Putamen (tissue), 1 donor: ENCODE results near the gene SMIM11.
"Not testable (repeated sequence)": the region's sequence is repeated elsewhere in the genome, so short reads cannot be mapped to it uniquely, and the experiment has no call there.

Source experiments
- DNase-seq: peaks from one replicate; pipeline ENCODE4 v3.0.0-alpha.2; 2016; ENCODE audit warnings: low spot score

The SMIM11 gene, protein sequence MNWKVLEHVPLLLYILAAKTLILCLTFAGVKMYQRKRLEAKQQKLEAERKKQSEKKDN

DNA sequence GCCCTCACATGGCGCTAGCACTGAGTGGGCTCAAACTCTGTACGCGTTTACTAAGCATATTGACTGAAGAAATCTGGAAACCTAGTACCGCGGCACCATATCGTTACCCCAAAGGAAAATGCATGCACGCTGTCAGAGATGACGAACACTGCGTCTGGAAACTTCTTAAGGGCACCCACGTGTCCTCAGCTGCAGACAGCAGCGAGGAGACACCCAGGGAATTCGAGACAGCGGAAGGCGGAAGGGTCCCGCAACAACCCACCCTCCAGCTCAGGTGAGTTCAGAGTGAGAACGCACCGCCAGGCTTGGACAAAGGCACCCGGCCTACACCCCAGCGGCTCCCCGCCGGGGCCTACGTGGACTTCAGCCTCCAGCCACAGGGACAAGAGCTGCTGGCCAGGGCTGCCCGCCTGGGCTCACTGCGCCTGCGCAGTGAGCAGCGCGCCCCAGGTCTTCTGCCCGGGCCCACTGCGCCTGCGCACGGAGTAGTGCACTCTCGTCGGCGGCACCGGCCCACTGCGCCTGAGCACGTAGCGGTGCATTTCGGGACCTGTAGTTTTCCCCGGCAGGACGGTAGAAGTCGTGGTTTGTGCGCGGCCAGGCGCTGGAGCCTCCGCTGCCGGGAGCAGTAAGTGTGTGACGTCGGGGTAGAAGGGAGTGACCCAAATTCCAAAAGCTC lies at the start of gene SMIM11:
Gene SMIM11, plus strand, starts transcription at position 568 of the 679 bp plus-strand sequence. CDS start 3,998 bp downstream, outside the sequence.
- DNase-seq = not testable (repeated sequence)

DNA sequence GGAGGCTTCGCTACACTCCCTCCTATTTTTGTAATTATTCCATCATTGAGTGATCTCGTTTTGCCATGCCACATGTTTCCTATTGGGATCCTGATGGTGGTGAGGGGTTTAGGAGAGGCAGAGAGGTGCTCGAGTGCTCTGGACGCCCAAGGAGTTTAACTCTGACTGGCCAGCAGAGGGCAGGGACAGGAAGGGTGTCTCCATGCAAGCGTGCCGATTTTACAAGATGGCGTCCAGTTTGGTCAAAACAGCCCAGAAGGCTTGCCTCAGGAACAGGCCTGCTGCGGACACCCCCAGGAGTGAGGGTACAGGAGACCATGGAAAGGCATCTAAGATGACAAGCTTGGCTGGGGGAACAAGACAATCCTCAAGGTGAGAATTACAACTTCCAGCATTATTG lies 45.3 kb upstream of the SMIM11 start:
- DNase-seq = no peak

DNA sequence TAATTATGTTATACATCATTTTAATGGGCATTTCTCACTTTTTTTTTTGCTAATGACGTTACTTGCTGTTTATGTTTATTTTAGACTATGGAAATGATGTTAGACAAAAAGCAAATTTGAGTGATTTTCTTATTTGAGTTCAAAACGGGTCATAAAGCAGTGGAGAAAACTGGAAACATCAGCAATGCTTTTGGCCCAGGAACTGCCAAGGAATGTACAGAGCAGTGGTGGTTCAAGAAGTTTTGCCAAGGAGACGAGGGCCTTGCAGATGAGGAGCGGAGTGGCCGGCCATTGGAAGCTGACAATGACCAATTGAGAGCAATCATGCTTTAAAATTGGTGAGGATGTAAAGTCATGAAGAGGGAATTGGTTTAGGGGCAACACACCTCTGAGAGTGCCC lies 43.6 kb upstream of the SMIM11 start:
- DNase-seq = no peak

DNA sequence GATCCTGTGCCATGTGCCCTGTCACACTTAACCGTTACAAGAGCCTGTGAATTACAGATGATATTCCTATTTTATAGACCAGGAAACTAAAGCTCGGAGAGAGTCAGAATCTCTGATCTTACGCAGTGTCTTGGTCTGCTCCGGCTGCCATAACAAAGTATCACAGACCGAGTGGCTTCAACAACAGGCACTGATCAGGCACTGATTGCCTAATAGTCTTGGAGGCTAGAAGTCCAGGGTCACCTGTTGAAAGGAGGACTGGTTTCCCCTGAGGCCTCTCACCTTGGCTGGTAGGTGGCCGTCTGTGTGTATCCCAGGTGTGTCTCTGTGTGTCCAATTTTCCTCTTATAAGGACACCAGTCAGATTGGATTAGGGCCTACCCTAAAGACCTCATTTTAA lies 43.0 kb upstream of the SMIM11 start:
- DNase-seq = no peak

DNA sequence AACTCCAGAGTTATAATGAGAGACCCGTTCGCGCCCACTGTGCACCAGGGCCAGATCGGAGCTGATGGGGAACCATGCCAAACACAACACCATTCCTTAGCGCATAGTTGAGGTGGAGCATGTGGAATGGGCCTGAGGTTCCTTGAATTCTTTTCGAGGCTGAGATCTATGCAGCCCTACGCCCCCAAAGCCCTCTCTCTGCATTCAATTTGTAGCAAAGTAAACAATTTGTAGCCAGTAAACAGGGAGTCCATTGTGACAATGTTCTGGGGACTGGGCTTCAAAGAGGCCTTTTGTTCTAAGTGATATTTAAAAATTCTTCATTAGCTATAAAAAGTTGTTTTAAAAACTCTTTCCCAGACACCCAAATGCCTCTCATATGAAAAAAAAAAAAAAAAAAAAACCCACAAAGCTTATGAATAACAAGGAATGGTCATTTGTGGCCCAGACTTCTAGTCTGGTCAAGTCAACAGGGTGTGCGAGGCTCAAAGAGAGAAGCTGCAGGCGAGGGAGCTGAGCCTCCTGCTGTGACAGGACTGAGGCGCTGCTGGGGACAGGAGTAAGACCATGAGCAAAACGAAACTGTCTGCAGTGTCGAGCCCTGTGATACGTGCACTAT lies 42.1 kb upstream of the SMIM11 start:
- no peak for DNase-seq

DNA sequence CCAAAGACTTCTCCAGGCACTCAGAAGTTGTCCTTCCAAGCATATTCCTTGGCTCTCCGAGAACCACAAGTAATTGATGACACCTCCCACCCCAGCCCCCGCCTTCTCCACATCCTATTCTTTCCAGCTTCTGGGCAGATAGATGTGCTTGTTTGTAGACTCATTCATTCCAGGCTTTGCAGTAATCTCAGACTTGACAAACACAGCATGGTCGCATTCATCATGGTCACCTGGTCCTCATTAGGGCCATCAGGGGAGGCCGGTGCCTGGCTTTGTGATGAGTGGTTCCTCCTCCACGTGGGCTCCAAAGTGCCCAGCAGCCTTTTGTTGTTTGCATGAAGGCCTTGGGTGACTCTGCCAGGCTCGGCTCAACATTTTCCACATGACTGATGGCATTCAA lies 40.0 kb upstream of the SMIM11 start:
- no peak for DNase-seq

DNA sequence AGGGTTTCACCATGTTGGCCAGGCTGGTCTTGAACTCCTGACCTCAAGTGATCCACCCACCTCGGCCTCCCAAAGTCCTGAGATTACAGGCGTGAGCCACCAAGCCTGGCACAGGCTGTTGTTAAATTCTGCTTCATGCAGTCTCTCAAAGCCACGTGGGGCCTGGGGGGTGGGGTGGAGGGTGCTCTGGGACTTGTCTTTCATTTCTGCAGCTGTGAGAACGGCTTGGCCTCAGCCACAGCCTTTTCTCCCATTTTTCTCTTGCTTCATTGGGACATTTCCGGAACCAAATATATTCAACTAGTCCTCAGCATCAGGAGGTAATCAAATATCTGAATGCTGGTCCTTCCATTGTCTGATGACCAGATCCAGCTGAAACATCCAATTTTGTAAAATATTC lies 39.1 kb upstream of the SMIM11 start:
- no peak for DNase-seq

DNA sequence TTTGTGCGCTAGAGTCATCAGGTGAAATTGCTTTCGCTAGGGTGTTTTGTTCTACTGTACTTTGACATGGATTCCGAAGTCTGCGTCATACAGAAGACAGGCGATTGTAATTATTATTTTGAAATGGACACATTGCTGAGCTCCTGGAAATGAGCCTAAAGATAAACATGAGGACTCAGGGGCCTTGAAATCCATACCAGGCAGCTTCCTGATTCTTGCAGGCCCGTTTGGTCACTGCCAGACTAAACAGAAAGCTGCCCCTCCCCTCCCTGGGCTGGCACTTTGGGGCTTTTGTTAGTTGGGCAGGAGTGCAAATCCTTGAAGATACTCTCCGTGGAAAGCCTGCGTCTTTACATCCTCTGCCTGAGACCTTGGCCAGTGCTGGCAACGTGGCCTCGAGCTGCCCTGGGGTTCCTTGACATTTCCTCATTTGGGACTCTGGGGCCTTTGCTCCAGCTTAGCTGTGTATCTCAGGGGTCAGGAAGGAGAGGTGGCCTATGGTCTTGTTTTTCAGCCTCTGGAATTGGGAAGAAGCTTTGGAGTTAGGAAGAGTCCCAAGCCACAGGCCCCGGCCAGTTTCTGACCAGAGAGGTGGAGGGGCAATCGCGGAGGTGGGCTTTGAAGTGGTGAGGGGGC lies 38.4 kb upstream of the SMIM11 start:
- no peak for DNase-seq

DNA sequence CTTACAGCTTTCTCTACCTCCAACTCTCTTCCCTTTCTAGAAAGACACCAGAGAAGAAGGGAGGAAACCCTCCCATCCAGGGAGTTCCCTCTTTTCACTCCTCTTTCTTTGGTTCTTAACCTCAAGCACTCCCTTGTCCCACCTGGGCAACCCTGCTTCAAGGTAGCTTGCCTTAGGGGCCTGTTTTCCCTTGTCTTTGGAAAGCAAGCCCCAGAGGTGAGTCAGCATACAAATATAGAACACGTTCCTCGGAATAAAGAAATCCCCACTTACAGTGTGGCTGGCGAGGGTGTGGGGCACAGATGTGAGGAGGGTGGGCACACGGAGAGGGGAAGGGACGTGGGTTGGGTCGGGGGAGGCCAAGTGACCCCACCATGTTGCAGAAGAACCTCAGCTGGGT lies 37.6 kb upstream of the SMIM11 start:
- no peak for DNase-seq

DNA sequence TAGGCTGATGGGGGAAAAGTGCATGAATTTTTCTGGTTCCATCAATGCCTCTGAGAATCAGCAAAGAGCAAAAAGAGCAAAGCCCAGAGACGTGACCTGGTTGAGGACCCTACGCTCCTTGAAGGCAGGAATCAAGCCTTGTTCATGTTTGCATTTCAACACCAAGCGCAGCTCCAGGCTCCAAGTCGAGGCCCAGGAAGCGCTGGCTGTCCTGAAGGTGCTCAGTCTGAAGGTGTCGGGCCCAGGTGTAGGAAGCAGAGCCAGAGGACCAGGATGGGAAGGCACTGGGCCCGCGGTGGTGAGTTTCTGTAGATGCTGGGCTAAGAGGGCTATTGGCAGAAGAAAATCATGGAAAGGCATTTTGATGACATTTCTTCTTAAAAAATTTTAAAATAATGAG lies 37.1 kb upstream of the SMIM11 start:
- no peak for DNase-seq

DNA sequence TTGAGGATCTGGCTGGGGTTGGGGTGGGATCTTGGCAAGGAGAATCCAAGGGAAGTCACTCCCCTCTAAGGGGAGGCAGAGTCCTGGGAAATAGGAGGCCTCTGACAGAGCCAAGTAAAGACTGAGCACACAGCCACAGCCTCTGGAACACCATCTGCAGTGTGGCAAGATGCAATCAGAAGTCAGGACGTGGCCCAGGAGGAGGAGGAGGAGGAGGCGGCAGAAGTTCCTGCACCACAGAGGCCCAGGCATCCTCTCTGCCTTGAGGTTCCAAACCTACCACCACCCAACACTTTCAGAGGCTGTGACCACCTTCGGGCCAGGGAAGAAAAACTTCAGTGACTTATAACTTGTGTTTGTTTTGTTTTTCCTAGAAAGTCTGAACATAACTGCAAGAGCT lies 35.2 kb upstream of the SMIM11 start:
- DNase-seq = no peak

DNA sequence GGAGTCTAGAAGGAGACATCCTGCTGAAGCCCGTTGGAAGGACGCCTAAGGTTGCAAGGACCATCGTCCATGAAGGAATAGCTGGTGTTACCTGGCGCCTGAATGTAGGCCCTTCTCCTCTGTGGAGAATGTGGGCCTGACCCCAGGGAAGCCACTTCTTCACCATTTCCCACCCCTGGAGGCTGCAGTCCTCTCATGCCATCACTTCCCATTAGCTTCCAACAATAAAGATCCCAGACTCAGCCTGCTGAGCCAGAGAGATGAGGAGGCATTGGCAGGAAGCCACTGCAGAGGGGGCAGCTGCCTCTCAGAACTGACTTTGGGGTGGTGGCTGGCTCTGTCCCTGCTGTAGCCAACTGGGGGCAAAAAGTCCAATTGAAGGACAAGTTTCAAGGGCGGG lies 32.8 kb upstream of the SMIM11 start:
- no peak for DNase-seq

DNA sequence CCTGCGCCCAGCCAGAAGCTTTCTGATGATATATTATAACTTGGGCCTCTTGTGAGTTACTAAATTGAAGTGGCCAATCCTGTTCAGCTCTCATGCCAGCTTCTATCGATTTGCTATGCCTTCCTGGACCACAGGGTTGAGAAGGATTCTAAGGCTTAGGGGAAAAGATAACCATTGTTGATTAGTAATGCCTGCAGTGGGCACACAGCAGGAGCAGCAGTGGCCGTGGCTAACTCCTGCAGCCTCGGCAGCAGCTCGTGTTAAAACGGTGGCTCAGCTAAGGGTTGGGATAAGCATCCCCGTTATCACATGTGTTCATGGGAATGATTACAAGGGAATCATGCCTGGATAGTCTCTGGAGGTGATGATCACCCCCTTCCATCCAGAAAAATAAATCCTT lies 32.0 kb upstream of the SMIM11 start:
- DNase-seq = no peak

DNA sequence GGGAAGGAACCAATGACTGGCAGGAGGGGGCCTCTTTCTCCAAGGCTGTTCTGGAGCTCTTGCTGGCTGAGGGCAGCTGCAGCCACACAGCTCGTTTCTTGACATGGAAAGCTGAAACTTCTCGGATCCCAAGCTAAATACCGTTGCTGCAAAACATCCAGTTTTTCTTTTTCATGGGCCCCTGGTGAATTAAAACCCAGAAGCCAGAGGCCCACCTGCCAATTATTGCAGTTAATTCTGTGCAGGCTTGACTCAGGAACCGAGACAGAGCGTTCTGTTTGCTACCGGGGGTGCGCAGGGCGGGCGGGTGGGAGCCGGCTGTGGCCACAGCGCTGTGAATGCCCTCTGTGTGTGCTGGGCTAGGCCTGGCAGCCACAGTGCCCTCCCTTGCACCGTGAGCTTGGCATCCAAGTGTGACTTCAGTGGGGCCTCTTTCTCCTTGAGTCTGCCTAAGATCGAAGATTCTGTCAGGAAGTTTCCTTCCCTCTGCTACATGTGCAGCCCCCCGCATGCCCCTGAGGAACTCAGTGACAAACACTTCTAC lies 31.4 kb upstream of the SMIM11 start:
- DNase-seq = no peak

DNA sequence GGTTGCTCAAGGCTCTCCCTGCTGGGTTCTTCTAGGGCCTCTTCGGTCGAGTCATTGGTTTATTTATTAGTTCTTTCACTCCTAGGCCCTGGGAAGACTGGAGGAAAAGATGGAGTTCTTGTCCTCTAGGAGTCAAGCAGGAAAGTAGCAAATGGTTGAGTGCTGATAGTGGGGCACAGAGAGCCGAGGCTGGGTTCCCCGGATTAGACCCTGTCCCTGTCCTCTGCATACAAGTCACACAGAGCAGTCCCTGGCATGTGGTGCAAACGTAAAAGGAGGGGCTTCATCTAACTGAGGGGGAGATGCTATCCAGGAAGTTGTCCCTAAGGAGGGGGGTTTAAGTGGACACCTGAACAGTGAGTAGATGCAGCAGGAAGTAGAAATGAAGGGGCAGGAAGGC lies 30.7 kb upstream of the SMIM11 start:
- DNase-seq = no peak

DNA sequence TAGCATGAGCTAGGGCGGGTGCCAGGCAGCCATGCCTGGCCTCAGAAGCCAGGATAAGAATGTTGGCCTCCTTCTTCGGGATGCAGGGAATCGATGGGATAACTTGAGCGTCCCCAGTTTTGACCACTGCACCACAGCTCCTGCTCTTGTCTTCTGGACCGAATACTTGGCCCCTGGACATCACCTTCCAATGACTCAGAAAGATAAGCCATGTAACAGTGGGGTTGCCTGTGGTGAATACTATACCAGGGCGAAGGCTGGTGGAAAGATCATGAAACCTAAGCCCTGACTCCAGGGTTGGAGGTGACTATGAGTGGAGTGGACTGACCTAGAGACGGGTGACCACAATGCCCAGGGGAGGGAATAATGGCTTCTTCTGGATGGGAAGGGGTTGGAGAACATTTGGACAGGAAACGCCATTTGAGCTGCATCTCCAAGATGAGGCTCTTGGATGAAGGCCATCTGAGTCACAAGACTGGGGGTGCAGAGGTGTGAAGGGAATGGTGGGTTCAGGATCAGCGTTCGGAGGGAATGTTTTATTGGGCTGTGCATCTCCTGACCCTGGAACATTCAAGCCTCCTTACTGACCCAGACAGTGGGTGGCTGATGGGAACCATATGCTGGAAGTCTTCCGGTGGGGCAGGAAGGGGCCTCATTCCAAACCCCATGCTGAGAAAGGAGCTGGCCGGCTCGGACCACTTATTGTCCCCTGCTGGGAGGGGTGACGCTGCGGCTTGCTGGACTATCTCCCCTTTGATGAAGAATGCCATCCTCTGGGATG lies 30.0 kb upstream of the SMIM11 start:
- no peak for DNase-seq

DNA sequence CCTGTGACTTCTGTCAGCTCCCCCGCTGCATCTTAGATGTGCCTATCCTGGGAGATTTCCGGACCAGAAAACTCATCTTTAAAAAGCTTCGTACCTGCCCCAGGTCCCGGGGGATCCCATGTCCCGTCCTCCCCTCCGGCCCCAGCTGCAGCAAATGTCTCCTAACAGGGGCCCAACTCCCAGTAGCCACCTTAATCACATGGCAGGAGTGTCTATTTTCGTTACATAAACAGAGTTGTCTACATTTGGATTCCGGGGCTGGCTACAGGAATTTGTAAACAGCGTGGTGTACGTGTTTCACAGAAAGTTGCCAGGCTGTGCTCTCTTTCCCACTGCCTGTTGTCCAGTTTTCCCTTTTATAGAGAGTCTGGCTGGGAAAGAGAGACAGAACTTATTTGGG lies 29.4 kb upstream of the SMIM11 start:
- DNase-seq = no peak

DNA sequence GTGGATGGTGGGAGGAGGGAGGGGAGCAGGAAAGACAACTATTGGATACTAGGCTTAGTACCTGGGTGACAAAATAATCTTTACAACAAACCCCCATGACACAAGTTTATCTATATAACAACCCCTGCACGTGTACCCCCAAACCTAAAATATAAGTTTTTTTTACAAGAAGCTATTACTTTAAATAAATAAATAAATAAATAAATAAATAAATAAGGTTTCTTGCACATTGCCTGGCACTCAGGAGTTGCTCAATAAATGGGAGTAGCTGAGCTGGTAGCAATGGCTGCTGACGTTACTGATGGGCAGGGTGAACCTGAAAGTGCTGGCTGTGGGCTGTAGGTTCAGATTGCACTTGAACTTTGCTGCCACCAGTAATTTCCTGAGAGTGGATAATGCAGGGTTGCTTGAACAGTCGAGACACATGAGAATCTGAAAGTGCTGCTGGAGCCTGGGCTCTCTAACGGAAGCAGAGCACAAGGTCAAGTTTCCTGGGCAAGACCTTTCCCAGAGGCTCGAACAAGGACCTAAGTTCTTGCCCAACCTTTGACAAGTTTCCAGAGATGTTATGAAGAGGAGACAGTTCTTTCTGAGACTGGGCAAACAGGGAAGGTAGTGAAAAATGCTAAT lies 26.3 kb upstream of the SMIM11 start:
- DNase-seq = no peak

DNA sequence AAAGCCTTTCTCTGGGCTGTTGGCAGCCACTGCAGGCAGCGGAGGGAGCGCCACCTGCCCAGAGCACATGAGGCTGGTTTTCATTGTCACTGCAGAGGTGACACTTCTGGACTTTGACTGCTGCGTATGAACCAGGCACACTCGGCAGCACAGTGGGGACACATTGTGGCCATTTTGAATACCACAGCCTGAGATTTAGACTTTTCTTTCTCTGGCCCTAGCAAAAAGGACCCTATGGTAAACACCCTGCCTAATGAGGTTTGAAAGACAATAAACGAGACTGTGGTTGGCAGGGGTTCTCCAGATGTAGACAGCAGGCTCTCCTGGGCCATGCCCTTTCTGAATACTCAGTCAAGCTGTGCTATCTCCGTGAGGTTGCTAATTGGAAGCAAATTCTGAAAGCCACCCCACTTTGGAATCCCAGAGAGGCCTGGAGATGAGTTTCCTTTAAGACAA lies 23.5 kb upstream of the SMIM11 start:
- no peak for DNase-seq

DNA sequence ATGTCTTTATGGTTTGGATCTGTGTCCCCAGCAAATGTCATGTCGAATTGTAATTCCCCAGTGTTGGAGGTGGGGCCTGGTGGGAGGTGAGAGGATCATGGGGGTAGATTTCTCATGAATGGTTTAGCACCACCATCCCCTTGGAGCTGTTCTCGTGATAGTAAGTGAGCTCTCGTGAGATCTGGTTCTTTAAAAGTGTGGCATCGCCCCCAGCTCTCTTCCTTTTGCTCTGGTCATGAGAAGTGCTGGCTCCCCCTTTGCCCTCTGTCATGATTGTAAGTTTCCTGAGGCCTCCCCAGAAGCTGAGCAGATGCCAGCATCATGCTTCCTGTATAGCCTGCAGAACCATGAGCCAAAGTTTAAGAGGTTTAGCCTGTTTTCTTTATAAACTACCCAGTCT lies 22.8 kb upstream of the SMIM11 start:
- no peak for DNase-seq

DNA sequence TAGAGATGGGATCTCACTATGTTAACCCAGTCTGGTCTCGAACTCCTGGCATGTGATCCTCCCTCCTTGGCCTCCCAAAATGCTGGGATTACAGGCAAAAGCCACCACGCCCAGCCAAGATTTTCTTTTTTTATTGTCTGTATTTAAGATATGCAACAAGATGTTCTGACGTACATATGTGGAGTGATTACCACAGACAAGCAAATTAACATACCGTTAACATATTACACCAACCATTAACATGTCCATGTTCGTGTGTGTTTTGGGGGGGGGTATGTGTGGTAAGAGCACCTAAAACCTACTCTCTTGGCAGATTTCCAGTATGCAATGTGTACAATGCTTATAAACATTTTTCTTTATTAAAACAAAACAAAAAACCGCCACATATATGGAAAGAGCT lies 22.1 kb upstream of the SMIM11 start:
- no peak for DNase-seq

DNA sequence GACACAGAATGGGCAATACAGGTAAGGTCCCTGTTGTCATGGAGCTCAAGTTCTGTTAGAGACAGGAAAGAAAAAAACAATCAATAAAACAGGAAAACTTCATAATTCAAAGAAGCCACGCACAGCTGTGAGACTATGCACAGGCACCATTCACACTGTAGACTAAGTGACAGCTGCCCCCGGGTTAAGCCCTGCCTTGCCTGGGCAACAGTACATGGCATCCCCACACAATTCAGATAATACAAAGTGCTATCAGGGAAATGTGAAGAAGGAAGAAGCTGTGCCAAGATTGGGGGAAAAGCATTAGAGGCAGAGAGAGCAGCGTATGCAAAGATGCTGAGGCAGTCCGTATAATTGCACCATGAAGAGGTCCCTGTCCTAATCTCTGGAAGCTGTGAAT lies 20.5 kb upstream of the SMIM11 start:
- no peak for DNase-seq
